Peyer's patch (tissue), 4 donors: ENCODE data around the gene IKZF2.

ENCODE experiments used
- CTCF ChIP-seq, 6 experiments: fragments of 450-650 bp in 4 of 6; fragments of 200-600 bp in 2 of 6; sonication (generic) in 1 of 6; IDR thresholded peaks; one replicate each; pipeline ENCODE4 v1.5.1; 2017 to 2019; ENCODE audit warnings: antibody characterized with exemption in 6 of 6, mild to moderate bottlenecking in 3 of 6, moderate library complexity in 1 of 6
- POLR2A ChIP-seq, 2 donors: fragments of 450-650 bp; IDR thresholded peaks; one replicate each; pipeline ENCODE4 v1.5.1; 2017; ENCODE audit warnings: antibody characterized with exemption in 2 of 2, mild to moderate bottlenecking in 2 of 2, moderate library complexity in 2 of 2

GRCh38 chr2:213085538-213085937 is 65.9 kb downstream of the IKZF2 start:
- TF ChIP-seq CTCF (IDR thresholded peaks at IDR 0.05) (no peak), POLR2A (IDR thresholded peaks at IDR 0.05) (no peak)
